RPMI7951 (cell line): ENCODE results near the gene SYNM. TPM values are rescaled to one million over a fixed set of nuclear protein-coding genes. Genes with fewer than 3 reads are reported as not detected.

Source experiments
- DNase-seq: peaks from one replicate; pipeline ENCODE4 v3.0.0-alpha.2; 2012; ENCODE audit warnings: low read depth
- total RNA-seq: library from RNA; depleted of rRNA; stranded (reverse); fragments of >200 nt; shearing (Covaris generic); gene quantifications from 2 replicates; pipeline ENCODE4 v1.2.3, GENCODE V29; 2014

The SYNM gene
- total RNA-seq, 1 experiment from 2014 or later: 6.6 TPM

DNA sequence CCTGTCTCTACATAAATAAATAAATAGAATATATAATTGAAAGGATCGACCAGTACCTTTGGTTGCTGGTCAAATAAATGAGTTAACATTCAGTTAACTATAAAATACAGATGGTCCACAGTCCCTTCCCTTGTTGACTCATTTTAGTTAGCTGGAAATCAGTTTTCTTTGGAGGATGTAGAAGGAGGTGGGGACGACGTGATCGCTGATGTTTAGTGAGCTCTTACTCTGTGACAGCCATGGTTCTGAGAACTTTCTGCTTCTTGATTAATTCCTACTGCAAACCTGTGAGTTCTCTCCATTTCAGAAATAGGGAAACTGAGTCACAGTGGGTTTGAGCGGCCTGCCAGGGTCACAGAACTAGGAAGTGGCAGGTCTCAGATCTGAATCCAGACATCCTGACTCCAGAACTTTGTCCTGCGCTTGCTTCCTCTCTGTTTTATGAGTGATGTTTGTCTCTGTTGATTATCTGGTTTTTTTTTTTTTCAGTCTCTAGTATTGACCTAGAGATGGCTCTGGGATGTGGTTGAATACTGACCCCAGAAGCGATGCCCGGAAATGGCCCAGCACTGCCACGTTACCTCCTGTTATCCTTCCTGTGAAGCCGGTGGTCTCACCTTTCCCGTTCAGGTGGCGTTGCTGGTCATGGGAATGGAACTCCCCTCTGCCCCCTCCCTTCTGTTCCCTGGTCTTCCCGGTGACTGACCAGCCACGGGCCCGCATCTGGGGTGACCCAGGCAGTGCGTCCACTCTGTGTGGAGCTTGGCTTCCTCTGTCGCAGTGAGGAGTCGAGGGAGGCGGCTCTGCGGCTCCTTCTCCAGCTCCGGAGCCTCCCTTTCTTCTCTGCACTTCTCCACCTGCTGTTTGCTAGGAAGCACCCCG lies 18.2 kb downstream of the SYNM start:
- no peak for DNase-seq

DNA sequence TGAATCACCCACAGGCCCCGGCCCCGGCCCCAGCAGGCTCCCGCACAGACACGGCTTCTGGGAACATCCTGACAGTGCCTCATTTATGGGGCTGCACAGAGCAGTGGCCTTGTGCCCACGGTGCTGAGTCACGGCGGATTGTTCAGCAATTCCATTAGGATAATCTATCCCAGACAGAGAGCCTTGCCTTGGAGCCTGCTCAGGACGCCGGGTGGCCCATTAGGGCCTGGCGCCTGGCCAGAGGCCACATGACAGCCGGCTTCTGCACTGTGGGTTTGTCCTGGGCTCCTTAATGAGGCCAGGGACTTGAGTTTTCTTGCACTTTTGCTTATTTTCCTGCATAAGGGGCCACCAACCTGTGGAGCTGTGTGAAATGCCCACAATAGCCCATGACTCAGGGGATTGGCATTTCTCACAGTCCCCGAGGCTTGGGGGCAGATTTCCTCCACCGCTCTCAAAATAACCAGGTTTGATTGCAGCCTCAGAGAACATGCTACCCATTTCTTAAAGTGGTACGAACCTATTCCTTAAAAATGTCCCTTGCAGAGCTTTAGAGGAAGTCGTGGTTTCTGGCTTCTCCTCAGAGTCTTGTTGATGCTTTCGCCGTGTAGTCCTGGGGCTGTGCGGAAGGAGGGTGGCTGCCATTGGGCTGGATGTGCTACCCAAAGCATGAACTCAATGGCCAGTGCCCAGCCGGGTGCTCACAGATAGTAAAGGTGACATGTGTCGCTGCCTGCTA lies 19.0 kb downstream of the SYNM start:
- DNase-seq: peak; percentile 100

DNA sequence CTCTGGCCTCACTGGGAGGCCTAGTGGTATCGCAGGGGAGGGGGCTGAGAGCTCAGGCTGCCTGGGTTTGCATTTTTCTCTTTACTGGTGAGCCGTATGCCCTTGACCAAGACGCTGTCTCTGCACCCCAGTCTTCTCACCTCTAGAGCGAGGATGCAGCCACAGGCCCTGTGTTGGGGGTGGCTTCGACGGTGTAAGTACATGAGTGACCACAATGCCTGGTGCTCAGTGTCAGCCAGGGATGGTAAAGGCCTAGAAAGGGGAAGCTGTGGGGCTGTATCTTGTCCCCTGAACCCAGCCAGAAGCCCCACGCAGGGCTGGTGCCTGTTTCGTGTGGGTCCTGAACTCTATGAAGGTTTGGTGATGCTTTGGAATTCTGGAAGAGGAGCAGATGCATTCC lies 19.8 kb downstream of the SYNM start:
- DNase-seq: no peak

DNA sequence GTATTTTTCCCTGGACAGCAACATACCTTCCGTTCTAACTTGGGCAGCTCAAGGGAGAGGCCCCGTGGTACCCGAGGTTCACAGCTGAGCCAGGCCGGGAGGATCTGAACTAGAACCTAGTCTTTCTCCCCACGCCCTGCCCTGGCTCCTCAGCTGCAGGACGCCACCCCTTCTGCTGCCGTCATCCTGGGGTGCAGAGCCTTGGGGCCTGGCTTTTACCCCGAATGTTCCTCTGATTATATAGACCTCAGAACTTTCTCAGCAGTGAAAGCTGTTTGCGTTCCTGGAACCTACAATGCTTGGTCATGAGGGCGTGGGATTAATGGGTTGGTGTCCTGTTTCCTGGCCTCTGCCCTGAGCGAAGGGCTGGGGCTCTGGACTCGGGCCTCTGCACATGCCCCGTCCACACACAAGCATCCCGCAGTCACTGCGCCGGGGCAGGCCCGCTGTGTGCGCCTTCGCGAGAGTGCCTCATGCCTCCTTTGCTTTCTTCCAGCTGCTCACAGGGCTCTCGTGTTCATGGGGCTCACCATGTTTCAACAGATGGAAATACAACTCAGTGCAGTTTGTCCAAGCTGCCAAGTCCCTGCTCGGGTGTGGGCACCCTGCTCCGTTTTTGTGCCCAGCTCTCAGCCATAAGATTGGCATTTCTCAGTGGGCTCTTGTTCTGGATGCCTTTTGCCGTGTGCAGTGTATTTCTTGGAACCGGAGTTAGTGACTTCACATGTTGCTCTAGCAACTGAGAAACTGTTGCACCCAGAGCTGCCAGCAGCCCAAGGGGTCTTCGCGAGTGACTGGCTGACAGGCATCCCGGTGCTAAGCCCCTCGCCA lies 20.4 kb downstream of the SYNM start:
- no peak for DNase-seq

DNA sequence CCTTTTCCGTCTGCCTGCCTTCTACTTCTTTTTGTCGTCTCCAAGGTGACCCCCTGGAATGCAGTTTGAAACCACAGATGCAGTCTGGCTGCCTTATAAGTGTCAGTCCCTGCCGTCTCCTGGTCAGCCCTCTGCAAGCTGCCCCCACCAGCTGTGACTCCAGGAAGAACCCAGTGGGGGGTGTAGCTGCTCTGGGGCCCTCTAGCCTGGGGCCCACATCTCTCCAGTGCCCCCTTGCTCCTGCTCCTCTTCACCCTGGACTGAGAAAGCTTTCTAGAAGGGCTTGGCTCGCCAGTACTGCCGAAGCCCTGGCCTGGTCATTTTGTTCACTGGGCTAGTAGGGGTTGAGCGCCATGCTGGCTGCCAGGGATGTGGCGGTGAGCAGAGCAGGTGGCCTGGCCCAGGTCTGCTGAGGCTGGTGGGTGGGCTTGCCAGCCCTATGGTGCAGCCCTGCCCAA lies 21.3 kb downstream of the SYNM start:
- DNase-seq: no peak

DNA sequence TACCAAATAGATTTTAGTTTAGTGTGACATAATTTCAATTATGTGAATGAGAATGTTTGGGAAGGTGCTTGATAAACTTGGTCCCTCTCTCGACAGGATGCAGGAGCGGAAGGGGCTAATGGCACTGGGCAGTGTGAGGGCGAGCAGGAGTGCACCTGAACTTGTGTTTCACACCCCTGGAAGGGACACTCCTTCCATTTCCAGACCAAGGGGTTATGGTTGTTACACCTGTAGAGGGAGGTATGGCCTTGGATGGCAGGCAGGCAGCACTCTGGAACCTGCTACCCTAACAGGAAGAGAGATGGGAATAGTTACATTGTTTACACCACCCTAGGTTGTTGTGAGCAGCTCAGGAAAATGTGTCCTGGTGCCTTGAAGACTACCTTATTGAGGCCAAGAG lies 22.1 kb downstream of the SYNM start:
- no peak for DNase-seq

DNA sequence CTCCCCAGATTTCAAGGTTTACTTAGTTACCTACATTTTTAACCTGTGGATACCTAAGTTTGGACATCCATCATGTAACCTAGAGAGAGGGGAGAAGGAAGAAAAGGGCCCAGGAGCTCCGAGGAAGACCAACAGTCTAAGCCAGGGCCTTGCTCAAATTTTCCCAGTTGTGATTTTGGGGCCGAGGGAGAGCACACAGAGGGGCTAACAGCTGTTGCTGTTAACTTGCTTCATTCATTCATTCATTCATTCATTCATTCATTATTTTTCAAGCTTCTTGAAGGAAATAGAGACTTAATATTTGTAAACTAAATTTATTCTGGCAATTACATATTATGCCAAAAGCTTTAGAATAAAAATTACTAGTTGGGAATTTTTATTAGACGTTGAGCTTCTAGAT lies 22.9 kb downstream of the SYNM start:
- no peak for DNase-seq

DNA sequence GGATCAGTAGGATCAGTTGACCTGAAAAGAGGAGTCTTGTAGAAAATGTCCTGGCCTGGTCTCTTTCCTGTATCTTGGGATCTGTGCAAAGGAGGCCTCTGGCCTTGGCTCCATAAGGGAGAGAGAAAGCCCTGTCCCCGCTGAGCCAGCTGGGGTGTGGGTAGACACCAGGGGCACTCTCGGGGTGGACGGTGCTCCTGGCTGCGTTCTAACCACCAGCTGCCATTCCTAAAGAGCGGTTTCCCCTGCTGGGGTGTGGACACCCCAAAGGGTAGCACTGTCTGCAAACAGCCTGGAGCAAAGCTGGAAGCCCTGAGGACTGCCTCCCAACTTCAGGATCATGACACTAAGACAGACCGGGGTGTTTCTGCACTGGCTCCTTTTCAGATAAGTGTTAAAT lies 23.5 kb downstream of the SYNM start:
- no peak for DNase-seq

DNA sequence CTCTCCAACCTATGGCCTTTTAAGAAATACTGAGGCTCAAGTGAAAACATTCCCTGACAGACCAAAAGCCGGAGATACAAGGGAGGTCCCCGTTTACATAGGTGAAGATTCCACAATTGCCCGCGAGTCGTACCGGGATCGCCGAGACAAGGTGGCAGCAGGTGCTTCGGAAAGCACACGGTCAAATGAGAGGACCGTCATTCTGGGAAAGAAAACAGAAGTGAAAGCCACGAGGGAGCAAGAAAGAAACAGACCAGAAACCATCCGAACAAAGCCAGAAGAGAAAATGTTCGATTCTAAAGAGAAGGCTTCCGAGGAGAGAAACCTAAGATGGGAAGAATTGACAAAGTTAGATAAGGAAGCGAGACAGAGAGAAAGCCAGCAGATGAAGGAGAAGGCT lies 24.8 kb downstream of the SYNM start:
- DNase-seq: no peak

DNA sequence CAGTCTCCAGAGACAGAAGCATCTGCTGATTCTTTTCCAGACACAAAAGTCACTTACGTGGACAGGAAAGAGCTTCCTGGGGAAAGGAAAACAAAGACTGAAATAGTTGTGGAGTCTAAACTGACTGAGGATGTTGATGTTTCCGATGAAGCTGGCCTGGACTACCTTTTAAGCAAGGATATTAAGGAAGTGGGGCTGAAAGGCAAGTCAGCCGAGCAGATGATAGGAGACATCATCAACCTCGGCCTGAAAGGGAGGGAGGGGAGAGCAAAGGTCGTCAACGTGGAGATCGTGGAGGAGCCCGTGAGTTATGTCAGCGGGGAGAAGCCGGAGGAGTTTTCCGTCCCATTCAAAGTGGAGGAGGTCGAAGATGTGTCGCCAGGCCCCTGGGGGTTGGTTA lies 25.4 kb downstream of the SYNM start:
- no peak for DNase-seq

DNA sequence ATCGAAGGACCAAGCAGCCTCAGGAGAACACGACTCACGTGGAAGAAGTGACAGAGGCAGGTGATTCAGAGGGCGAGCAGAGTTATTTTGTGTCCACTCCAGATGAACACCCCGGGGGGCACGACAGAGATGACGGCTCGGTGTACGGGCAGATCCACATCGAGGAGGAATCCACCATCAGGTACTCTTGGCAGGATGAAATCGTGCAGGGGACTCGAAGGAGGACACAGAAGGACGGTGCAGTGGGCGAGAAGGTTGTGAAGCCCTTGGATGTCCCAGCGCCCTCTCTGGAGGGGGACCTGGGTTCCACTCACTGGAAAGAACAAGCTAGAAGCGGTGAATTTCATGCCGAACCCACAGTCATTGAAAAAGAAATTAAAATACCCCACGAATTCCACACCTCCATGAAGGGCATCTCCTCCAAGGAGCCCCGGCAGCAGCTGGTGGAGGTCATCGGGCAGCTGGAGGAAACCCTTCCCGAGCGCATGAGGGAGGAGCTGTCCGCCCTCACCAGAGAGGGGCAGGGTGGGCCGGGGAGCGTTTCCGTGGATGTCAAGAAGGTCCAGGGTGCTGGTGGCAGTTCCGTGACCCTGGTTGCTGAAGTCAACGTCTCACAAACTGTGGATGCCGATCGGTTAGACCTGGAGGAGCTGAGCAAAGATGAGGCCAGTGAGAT lies 26.0 kb downstream of the SYNM start:
- DNase-seq: no peak

DNA sequence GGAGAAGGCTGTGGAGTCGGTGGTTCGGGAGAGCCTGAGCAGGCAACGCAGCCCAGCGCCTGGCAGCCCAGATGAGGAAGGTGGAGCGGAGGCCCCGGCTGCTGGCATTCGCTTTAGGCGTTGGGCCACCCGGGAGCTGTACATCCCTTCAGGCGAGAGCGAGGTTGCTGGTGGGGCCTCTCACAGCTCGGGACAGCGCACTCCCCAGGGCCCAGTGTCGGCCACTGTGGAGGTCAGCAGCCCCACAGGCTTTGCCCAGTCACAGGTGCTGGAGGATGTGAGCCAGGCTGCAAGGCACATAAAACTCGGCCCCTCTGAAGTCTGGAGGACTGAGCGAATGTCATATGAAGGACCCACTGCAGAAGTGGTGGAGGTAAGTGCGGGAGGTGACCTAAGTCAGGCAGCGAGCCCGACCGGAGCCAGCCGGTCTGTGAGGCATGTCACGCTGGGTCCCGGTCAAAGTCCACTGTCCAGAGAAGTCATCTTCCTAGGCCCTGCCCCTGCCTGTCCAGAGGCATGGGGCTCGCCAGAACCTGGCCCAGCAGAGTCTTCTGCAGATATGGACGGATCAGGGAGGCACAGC lies 26.7 kb downstream of the SYNM start:
- DNase-seq: no peak

DNA sequence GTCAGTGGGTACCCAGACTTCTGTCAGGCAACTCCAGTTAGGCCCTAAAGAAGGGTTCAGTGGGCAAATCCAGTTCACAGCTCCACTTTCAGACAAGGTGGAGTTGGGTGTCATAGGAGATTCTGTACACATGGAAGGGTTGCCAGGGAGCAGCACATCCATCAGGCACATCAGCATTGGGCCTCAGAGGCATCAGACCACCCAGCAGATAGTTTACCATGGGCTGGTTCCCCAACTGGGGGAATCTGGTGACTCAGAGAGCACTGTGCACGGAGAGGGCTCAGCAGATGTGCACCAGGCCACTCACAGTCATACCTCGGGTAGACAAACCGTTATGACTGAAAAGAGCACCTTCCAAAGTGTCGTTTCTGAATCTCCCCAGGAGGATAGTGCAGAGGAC lies 27.2 kb downstream of the SYNM start:
- DNase-seq: no peak

DNA sequence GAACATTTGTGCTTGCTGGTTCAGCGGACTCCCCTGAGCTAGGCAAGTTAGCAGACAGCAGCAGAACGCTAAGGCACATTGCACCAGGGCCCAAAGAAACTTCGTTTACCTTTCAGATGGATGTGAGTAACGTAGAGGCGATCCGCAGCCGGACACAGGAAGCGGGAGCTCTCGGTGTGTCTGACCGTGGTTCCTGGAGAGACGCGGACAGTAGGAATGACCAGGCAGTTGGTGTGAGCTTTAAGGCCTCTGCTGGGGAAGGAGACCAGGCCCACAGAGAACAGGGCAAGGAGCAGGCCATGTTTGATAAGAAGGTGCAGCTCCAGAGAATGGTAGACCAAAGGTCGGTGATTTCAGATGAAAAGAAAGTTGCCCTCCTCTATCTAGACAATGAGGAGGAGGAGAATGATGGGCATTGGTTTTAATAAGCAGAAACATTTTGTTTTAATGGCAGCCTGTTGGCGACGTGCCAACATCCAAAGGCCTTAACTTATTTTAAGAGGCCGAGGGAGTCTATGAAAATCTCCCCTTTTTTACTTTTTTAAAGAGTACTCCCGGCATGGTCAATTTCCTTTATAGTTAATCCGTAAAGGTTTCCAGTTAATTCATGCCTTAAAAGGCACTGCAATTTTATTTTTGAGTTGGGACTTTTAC lies 27.9 kb downstream of the SYNM start:
- no peak for DNase-seq

DNA sequence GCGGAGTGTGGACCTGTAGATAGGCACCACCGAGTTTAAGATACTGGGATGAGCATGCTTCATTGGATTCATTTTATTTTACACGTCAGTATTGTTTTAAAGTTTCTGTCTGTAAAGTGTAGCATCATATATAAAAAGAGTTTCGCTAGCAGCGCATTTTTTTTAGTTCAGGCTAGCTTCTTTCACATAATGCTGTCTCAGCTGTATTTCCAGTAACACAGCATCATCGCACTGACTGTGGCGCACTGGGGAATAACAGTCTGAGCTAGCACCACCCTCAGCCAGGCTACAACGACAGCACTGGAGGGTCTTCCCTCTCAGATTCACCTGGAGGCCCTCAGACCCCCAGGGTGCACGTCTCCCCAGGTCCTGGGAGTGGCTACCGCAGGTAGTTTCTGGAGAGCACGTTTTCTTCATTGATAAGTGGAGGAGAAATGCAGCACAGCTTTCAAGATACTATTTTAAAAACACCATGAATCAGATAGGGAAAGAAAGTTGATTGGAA lies 29.5 kb downstream of the SYNM start:
- DNase-seq: no peak

DNA sequence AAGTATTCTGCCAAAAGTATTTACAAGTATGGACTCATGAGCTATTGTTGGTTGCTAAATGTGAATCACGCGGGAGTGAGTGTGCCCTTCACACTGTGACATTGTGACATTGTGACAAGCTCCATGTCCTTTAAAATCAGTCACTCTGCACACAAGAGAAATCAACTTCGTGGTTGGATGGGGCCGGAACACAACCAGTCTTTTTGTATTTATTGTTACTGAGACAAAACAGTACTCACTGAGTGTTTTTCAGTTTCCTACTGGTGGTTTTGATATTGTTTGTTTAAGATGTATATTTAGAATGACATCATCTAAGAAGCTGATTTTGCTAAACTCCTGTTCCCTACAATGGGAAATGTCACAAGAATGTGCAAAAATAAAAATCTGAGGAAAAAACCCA lies 30.3 kb downstream of the SYNM start:
- no peak for DNase-seq

DNA sequence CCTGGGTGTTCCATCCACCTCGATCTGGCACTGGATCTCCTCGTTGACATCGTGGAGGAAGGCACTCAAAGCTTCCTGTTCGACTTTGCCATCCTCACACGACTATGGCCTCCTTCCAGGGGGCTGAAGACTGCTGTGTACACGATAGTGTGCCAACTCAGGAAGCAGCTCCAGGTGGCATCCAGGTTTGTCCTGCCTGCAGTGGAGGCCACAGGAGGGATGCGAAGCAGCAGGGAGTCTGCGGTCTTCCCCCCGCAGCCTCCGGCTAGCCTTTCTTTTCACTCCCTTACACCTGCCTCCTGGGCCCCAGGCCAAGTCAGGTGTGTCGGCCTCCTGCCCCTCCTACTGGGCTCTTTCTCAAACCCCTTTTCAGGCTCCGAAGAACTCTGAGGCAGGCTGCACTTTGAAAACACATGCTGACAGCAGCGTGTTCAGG lies 32.2 kb downstream of the SYNM start:
- no peak for DNase-seq

DNA sequence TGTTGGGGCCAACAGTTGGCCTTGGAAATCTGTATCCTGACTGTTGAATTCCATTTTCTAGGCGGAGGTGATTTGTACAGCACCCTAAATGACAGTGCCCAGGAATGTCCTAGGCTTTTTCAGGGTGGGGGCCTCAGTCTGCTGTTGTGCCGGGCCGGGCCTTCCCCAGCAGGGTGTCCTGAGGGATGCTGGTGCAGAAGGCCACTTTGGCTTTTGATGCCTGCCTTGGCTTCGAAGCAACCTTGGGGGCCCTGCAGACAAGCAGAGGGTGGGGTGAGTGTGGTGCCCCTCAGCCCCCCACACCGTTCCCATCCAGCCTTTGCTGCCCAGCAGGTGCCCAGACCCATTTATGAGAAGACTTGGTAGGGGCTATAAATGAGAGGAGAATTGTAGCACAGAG lies 33.0 kb downstream of the SYNM start:
- DNase-seq: no peak

DNA sequence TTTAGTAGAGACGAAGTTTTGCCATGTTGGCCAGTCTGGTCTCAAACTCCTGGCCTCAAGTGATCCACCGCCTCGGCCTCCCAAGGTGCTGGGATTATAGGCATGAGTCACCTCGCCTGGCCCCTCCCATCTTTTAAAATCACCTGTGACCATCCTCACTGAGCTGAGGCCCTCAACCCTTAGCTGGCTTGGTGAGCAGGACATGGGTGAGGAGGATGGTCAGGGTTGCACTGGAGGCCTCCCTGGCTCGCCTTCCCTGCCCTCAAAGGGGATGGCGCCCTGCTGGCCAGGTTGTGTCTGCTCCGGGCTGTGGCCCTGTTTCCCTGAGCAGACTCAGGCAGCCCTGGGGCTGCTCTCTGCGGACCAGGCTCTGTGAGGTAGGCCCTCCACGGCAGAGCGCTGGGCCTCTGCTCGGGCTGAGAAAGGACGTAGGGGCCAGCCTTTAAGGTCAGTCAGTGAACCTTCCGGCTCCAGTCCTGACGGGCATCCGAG lies 33.7 kb downstream of the SYNM start:
- DNase-seq: no peak

DNA sequence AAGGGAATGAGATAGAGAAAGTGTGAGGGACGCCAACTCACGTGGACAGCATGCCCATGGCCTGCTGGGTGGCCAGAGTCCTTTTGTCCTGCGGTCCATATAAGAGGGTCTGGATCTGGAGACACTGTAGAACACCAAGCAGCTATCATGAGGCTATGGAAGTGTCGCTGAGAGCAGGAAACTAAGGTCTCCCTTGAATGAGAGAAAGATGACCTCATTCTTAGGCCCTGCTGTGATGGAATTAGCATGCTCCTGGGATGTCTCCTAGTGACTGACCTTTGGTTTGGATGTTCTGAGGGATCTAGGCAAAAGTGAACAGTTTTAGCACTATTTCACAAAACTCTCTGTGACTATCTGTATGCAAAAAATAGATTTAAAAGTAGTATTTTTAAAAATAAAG lies 34.4 kb downstream of the SYNM start:
- no peak for DNase-seq
